Mucosa of descending colon (tissue), 3 donors: ENCODE data around the gene GFER. TPM values are rescaled to one million over a fixed set of nuclear protein-coding genes. Genes with fewer than 3 reads are reported as not detected.

ENCODE experiments used
- ATAC-seq: fragments of 200-7000 bp; cut with Tn5 transposase; one replicate; pipeline ENCODE4 v1.9.1; 2020; ENCODE audit warnings: mild to moderate bottlenecking, moderate library complexity
- DNase-seq, 3 donors: peaks; one replicate each; pipeline ENCODE4 v3.0.0-alpha.2; 2020
- H3K36me3 ChIP-seq: fragments of 200-600 bp; one replicate; pipeline ENCODE4 v1.8.0; 2021; ENCODE audit warnings: low read depth, mild to moderate bottlenecking
- H3K4me1 ChIP-seq: fragments of 200-600 bp; one replicate; pipeline ENCODE4 v1.8.0; 2021; ENCODE audit warnings: low read depth, mild to moderate bottlenecking
- H3K4me3 ChIP-seq: fragments of 200-600 bp; one replicate; pipeline ENCODE4 v1.8.0; 2021; ENCODE audit warnings: mild to moderate bottlenecking
- H3K9me3 ChIP-seq: fragments of 200-600 bp; one replicate; pipeline ENCODE4 v1.8.0; 2021; ENCODE audit warnings: mild to moderate bottlenecking
- CTCF ChIP-seq: fragments of 200-600 bp; IDR thresholded peaks from one replicate; pipeline ENCODE4 v1.8.0; 2022; ENCODE audit warnings: antibody characterized with exemption, mild to moderate bottlenecking
- intact Hi-C, 2 donors: fragments of 100-400 bp; cut with DNase I in 1 of 2; cut with micrococcal nuclease in 1 of 2; formaldehyde crosslinking; loops; one replicate each; pipeline versions ENCODE4 v1.11.0 to v1.11.1; 2022; cut with DNase I, micrococcal nuclease
- total RNA-seq, 3 donors: library from RNA; stranded (reverse); fragmentation: NEBNext Ultra II Directional in 2 of 3; extraction: Animal tissue kit (Norgen Biotek cat#: 25700) in 2 of 3; gene quantifications; one replicate each; pipeline versions ENCODE4 v1.2.1 to v1.2.4, GENCODE V29; 2021 to 2023
- donor health status: DM: no; HTN: no; CAD: no; lungs with moderate emphysema.
- donor health status: DM: no; HTN: no; CAD: no.
- donor health status: DM: no; HTN: yes; CAD: no.

Gene GFER
- total RNA-seq, 3 donors from 2014 or later = 42.1 to 75.5 (median 68.8) TPM

DNA sequence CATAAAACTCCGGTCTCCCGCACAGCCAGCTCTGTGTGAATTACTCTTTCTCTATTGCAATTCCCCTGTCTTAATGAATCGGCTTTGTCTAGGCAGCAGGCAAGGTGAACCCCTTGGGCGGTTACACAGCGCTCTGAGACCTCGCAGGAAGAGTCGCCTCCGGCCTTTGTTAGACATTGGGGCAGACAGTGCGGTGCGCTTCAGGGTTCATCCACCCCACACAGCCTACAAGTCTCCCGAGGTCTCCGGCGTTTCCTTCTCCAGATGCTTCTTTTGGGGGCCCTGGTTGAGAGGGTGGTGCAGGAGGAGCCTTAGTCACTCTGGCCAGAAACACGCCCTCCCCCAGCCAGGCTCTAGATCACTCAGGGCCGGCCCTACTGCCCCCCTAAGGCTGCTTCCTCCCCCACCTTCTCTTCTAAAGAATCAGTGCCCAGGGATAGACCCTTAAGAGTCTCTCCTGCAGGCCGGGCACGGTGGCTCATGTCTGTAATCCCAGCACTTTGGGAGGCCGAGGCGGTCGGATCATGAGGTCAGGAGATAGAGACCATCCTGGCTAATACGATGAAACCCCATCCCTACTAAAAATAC is 39.3 kb upstream of the GFER start:
- DNase-seq = no peak
- H3K36me3 ChIP-seq = no peaks in the 10 kb centered on the region
- no peak for TF ChIP-seq CTCF
- intact Hi-C loops = no loop called here
- ATAC-seq = no peak
- peaks cover 35% of the 10 kb centered on the region for H3K4me1 ChIP-seq
- H3K4me3 ChIP-seq = no peak overlapping the region
- no peaks in the 10 kb centered on the region for H3K9me3 ChIP-seq

- H3K9me3 ChIP-seq = no peaks in the 10 kb centered on the region
- ATAC-seq (no peak), DNase-seq (no peak)
- intact Hi-C loops = no loop called here
- peaks cover 24% of the 10 kb centered on the region for H3K4me1 ChIP-seq
- no peak for TF ChIP-seq CTCF
- H3K4me3 ChIP-seq = no peak overlapping the region
- H3K36me3 ChIP-seq = no peaks in the 10 kb centered on the region
Measured at GRCh38 chr16:1945559-1946391, 38.2 kb upstream of the GFER start.

GRCh38 chr16:1946495-1947368 is 37.3 kb upstream of the GFER start:
- Histone ChIP-seq H3K36me3 (no peaks in the 10 kb centered on the region), H3K9me3 (no peaks in the 10 kb centered on the region), H3K4me1 (peaks cover 14% of the 10 kb centered on the region), H3K4me3 (no peak overlapping the region)
- intact Hi-C loops = no loop called here
- DNase-seq = no peak
- no peak for TF ChIP-seq CTCF
- ATAC-seq = no peak

DNA sequence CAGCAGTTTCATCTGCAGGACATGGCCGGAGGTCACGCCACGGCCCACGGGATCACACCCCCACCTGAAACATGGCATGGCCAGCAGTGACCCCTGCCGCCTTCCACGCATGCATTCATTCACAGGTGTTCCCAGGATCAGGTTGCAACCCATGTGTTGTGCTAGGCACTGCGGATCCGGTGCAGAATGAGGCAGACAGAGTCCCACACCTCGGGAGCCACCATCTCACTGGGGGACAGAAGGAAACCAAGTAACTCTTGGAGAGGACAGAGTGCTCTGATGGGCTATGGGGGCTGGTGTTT is 36.7 kb upstream of the GFER start:
- intact Hi-C loops = no loop called here
- H3K36me3 ChIP-seq = no peaks in the 10 kb centered on the region
- peaks cover 9% of the 10 kb centered on the region for H3K4me1 ChIP-seq
- H3K9me3 ChIP-seq = no peaks in the 10 kb centered on the region
- H3K4me3 ChIP-seq = no peak overlapping the region
- DNase-seq = no peak
- no peak for ATAC-seq
- TF ChIP-seq CTCF = no peak

DNA sequence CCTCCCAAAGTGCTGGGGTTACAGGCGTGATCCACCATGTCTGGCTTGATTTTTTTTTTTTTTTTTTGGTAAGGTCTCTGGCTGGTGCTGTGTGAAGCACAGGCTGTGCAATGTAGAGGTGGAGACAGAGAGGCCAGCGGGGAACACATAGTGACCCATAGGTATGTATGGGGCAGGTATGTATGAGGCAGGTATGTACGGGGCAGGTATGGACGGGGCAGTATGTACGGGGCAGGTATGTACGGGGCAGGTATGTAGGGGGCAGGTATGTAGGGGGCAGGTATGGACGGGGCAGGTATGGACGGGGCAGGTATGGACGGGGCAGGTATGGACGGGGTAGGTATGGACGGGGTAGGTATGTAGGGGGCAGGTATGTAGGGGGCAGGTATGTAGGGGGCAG is 34.5 kb upstream of the GFER start:
- Histone ChIP-seq H3K4me1 (no peaks in the 10 kb centered on the region), H3K9me3 (no peaks in the 10 kb centered on the region), H3K36me3 (no peaks in the 10 kb centered on the region), H3K4me3 (no peak overlapping the region)
- DNase-seq = no peak
- intact Hi-C loops = no loop called here
- TF ChIP-seq CTCF = no peak
- no peak for ATAC-seq
